Liver (tissue), 3 donors: ENCODE results near the gene THBD.

Experiments
- CTCF ChIP-seq: fragments of 150-350 bp; IDR thresholded peaks from 2 replicates; pipeline ENCODE4 v1.5.1; 2017; ENCODE audit warnings: improper control_type of control experiment, low read depth, low read length; ENCODE audit not compliant: missing input control
- EGR1 ChIP-seq, 2 donors: IDR thresholded peaks; 2 replicates each; pipeline ENCODE4 v1.6.1; 2016 to 2018; ENCODE audit warnings: antibody characterized with exemption in 2 of 2, low read depth in 2 of 2
- FOXA1 ChIP-seq: IDR thresholded peaks from 2 replicates; pipeline ENCODE4 v1.6.1; 2016; ENCODE audit warnings: antibody characterized with exemption
- FOXA2 ChIP-seq: IDR thresholded peaks from 2 replicates; pipeline ENCODE4 v1.6.1; 2016; ENCODE audit warnings: antibody characterized with exemption
- GABPA ChIP-seq, 2 donors: IDR thresholded peaks in 1 of 2; conservative IDR thresholded peaks in 1 of 2; 2 replicates each; pipeline ENCODE4 v1.6.1; 2016; ENCODE audit warnings: antibody characterized with exemption in 2 of 2, mild to moderate bottlenecking in 1 of 2, moderate library complexity in 1 of 2
- JUND ChIP-seq, 2 donors: IDR thresholded peaks; 2 replicates each; pipeline ENCODE4 v1.6.1; 2016; ENCODE audit warnings: antibody characterized with exemption in 2 of 2
- MAX ChIP-seq: IDR thresholded peaks from 2 replicates; pipeline ENCODE4 v1.6.1; 2016; ENCODE audit warnings: antibody characterized with exemption
- REST ChIP-seq: IDR thresholded peaks from 2 replicates; pipeline ENCODE4 v1.6.1; 2016; ENCODE audit warnings: antibody characterized with exemption, mild to moderate bottlenecking
- SP1 ChIP-seq: IDR thresholded peaks from 2 replicates; pipeline ENCODE4 v1.6.1; 2018; ENCODE audit warnings: antibody characterized with exemption, mild to moderate bottlenecking
- TAF1 ChIP-seq: conservative IDR thresholded peaks from 2 replicates; pipeline ENCODE4 v1.6.1; 2016; ENCODE audit warnings: antibody characterized with exemption, mild to moderate bottlenecking
- donor health status: healthy.
- donor health status: healthy.

- no peak for TF ChIP-seq TAF1
- no peak for TF ChIP-seq SP1
- no peak for TF ChIP-seq CTCF
- no peak for TF ChIP-seq FOXA1
- TF ChIP-seq REST, result no peak
- no peak for TF ChIP-seq JUND (IDR thresholded peaks at IDR 0.05)
- no peak for TF ChIP-seq GABPA (IDR thresholded peaks at IDR 0.05 in 1 of 2, conservative IDR thresholded peaks at IDR 0.05 in 1 of 2)
- TF ChIP-seq EGR1 (IDR thresholded peaks at IDR 0.05; ENCODE audit: low read depth in 2 of 2), result no peak
- no peak for TF ChIP-seq FOXA2
- no peak for TF ChIP-seq MAX
Measured at GRCh38 chr20:22999756-23000155, 49.7 kb downstream of the THBD start.
